Activated naive CD8-positive, alpha-beta T cell treated with anti-CD3 and anti-CD28 coated beads, Interleukin-2, amount 10 ng/mL, durations not matched to agents 7 days and 5 days (primary cell): ENCODE measurements around the gene ECHDC3. TPM values are rescaled to one million over a fixed set of nuclear protein-coding genes. Genes with fewer than 3 reads are reported as not detected.
A peak's percentile ranks its signal among the peaks of the same experiment; 100 is the strongest.

ENCODE experiments used
- ATAC-seq: fragments of 150-1000 bp; cut with Tn5 transposase; one replicate; pipeline ENCODE4 v1.10.0; 2021; ENCODE audit warnings: low read depth, moderate library complexity
- POLR2A ChIA-PET: fragments of 350-600 bp; sonication (Branson Sonifier 250); formaldehyde crosslinking; loops from one replicate; lab custom pipeline; 2021; ENCODE audit warnings: antibody characterized with exemption; lab: Charles Lee
- DNase-seq: peaks from one replicate; pipeline ENCODE4 v3.0.0; 2021
- H3K27ac Mint-ChIP-seq: one replicate; pipeline ENCODE4 v1.8.0; 2022; ENCODE audit warnings: mild to moderate bottlenecking, mixed read lengths
- H3K27me3 Mint-ChIP-seq: one replicate; pipeline ENCODE4 v1.8.0; 2022; ENCODE audit warnings: mild to moderate bottlenecking, moderate library complexity, mixed read lengths
- H3K36me3 Mint-ChIP-seq: one replicate; pipeline ENCODE4 v1.8.0; 2021; ENCODE audit warnings: mild to moderate bottlenecking, mixed read lengths
- H3K4me1 Mint-ChIP-seq: one replicate; pipeline ENCODE4 v1.8.0; 2021; ENCODE audit warnings: mixed read lengths
- H3K4me3 Mint-ChIP-seq: one replicate; pipeline ENCODE4 v1.8.0; 2022; ENCODE audit warnings: mild to moderate bottlenecking, moderate library complexity, mixed read lengths
- H3K9me3 Mint-ChIP-seq: one replicate; pipeline ENCODE4 v1.8.0; 2021; ENCODE audit warnings: mixed read lengths
- total RNA-seq, 2 experiments: library from RNA; stranded (reverse); gene quantifications; one replicate each; pipeline ENCODE4 v1.2.3, GENCODE V29; 2021

The ECHDC3 gene
- total RNA-seq, 2 experiments from 2014 or later = 1.2 to 1.6 TPM

DNA sequence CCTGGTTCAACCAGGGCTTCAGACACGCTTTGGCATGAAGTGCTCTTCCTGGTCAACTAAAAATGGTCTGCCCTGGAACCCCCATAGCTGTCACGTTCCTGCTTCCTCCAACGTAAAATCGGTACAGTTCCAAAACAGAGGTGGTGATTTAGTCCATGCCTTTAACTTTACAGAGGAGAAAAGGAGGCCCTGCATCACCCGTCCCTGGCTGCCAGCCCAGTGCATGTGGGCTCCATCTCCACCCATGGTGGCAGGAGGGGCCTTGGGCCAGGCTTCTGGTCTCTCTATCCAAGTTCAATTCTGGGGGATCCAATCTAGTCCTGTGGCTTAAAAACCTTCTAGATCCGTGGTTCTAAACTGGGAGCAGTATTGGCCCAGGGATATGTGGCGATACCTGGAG, 18.7 kb downstream of the ECHDC3 start:
- Mint-ChIP-seq H3K36me3 (no peaks in the 10 kb centered on the region), H3K27me3 (no peaks in the 10 kb centered on the region), H3K4me3 (no peak overlapping the region), H3K4me1 (peaks cover 6% of the 10 kb centered on the region), H3K9me3 (no peaks in the 10 kb centered on the region), H3K27ac (no peak overlapping the region)
- DNase-seq (no peak), ATAC-seq (no peak)
- POLR2A ChIA-PET = no interaction called here

- ATAC-seq (no peak), DNase-seq (no peak)
- Mint-ChIP-seq H3K9me3 (no peaks in the 10 kb centered on the region), H3K4me1 (peaks cover 6% of the 10 kb centered on the region), H3K36me3 (no peaks in the 10 kb centered on the region), H3K27me3 (no peaks in the 10 kb centered on the region), H3K27ac (no peak overlapping the region), H3K4me3 (no peak overlapping the region)
- POLR2A ChIA-PET = no interaction called here
Measured at GRCh38 chr10:11761431-11761830, 19.2 kb downstream of the ECHDC3 start.

DNA sequence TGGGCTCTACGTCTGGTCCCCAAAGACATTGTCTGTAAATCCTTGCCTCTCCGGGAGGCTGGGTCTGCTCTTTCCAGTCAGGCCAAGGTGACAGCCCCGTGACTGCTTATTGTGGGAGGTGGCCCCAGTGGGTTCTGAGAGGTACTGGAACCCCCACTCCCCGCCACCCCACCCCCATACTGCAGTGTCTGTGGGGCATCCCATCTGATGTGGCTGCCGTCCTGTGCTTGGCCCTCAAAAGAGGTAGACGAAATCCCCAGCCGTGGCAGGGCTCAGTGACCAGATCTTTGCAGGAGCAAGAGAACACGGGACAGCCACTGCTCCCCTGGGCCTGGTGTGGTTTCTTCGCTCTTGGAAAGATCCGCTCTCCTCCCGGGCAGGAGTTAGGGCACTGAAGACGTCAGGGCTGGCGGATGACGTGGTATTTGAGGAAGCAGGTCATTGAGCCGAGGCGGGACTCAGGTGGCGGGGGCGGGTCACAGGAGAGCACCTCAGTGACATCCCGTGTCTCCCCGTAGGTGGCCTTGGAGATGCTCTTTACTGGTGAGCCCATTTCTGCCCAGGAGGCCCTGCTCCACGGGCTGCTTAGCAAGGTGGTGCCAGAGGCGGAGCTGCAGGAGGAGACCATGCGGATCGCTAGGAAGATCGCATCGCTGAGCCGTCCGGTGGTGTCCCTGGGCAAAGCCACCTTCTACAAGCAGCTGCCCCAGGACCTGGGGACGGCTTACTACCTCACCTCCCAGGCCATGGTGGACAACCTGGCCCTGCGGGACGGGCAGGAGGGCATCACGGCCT, 20.7 kb downstream of the ECHDC3 start:
- Mint-ChIP-seq H3K36me3 (no peaks in the 10 kb centered on the region), H3K4me3 (no peak overlapping the region)

GRCh38 chr10:11763501-11763861, 21.3 kb downstream of the ECHDC3 start:
- ATAC-seq (no peak), DNase-seq (no peak)
- H3K27me3 Mint-ChIP-seq = no peaks in the 10 kb centered on the region
- H3K4me1 Mint-ChIP-seq = no peaks in the 10 kb centered on the region
- H3K27ac Mint-ChIP-seq = no peak overlapping the region
- POLR2A ChIA-PET = no interaction called here
- no peaks in the 10 kb centered on the region for H3K9me3 Mint-ChIP-seq
- H3K4me3 Mint-ChIP-seq = no peak overlapping the region
- H3K36me3 Mint-ChIP-seq = no peaks in the 10 kb centered on the region

More for the DNA sequence above, 20.7 kb downstream of the ECHDC3 start:
- POLR2A ChIA-PET = no interaction called here
- ATAC-seq (no peak), DNase-seq (no peak)
- H3K4me1 Mint-ChIP-seq = peaks cover 1% of the 10 kb centered on the region
- no peaks in the 10 kb centered on the region for H3K27me3 Mint-ChIP-seq
- no peaks in the 10 kb centered on the region for H3K9me3 Mint-ChIP-seq
- no peak overlapping the region for H3K27ac Mint-ChIP-seq

GRCh38 chr10:11765141-11765540, 23.0 kb downstream of the ECHDC3 start:
- POLR2A ChIA-PET = no interaction called here
- H3K4me1 Mint-ChIP-seq = no peaks in the 10 kb centered on the region
- no peak for ATAC-seq
- peaks cover 5% of the 10 kb centered on the region for H3K27me3 Mint-ChIP-seq
- no peak overlapping the region for H3K4me3 Mint-ChIP-seq
- no peaks in the 10 kb centered on the region for H3K9me3 Mint-ChIP-seq
- H3K36me3 Mint-ChIP-seq = no peaks in the 10 kb centered on the region
- no peak for DNase-seq
- H3K27ac Mint-ChIP-seq = no peak overlapping the region

DNA sequence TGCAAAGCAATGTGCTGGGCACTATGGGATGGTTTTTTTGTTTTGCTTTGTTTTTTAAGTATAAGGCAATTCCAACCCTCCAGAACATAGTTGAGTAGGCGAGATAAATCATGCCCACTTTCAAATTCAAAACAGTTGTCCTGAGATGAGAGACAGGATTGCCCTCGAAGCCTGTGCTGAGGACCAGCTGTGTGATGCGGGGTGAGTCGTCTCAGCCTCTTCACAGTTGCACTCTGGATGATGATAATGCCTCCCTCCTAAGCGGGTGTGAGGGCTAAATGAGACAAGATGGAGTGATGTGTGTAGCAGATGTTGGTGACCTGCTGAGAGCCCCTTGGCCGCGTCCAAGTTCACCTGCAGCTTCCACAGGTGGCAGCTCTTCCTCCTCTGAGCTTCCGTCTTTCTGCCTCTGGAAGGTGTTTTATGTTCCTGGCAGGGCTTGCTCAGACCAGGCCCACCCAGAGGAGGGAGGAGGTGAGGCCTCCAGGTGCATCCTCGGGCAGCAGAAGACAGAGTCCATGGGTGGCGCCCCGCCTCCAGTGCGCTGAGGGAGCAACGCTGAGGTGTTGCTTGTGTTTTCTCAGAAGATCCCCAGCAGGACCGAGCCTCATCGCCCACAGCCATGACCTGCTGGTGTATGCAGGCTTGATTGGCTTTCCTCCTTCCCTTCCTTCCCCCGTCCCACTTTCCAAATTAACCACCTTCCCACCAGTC, 30.6 kb downstream of the ECHDC3 start:
- no peak for ATAC-seq
- H3K4me3 Mint-ChIP-seq = no peak overlapping the region
- no peaks in the 10 kb centered on the region for H3K9me3 Mint-ChIP-seq
- POLR2A ChIA-PET = no interaction called here
- H3K27me3 Mint-ChIP-seq = peaks cover 10% of the 10 kb centered on the region
- H3K4me1 Mint-ChIP-seq = no peaks in the 10 kb centered on the region
- H3K36me3 Mint-ChIP-seq = no peaks in the 10 kb centered on the region
- DNase-seq = no peak
- no peak overlapping the region for H3K27ac Mint-ChIP-seq

- no peak overlapping the region for H3K4me3 Mint-ChIP-seq
- no peaks in the 10 kb centered on the region for H3K36me3 Mint-ChIP-seq
- no peaks in the 10 kb centered on the region for H3K9me3 Mint-ChIP-seq
- ATAC-seq (no peak), DNase-seq (no peak)
- POLR2A ChIA-PET = interaction anchor here (0.6 kb wide), 1 partner anchor 55 kb away, joined by 6 read pairs; no protein-coding TSS in a partner anchor
- H3K4me1 Mint-ChIP-seq = no peaks in the 10 kb centered on the region
- H3K27me3 Mint-ChIP-seq = peaks cover 10% of the 10 kb centered on the region
- H3K27ac Mint-ChIP-seq = no peak overlapping the region
Measured at GRCh38 chr10:11773761-11774441, 31.7 kb downstream of the ECHDC3 start.

DNA sequence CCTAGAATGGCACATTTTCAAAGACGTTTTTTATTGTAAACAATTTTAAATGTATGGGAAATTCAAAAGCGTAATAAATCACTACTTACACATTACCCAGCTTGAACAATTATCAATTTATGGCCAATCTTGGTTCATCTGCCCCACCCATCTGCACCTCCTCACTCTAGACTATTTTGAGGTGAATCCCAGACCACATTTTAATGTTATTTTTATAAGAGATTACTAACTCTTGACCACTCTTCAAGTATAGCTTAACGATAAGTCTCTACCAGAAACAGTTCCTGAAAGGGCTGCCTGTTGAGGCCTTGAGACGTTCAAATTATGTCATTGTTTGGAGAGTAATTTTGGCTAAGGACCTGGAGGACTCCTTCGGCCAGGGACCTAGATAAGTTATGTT, 33.2 kb downstream of the ECHDC3 start:
- POLR2A ChIA-PET = no interaction called here
- H3K27me3 Mint-ChIP-seq = peaks cover 8% of the 10 kb centered on the region
- no peak for DNase-seq
- H3K9me3 Mint-ChIP-seq = no peaks in the 10 kb centered on the region
- H3K4me1 Mint-ChIP-seq = no peaks in the 10 kb centered on the region
- H3K27ac Mint-ChIP-seq = no peak overlapping the region
- no peaks in the 10 kb centered on the region for H3K36me3 Mint-ChIP-seq
- no peak overlapping the region for H3K4me3 Mint-ChIP-seq
- no peak for ATAC-seq

- no peak for ATAC-seq
- H3K4me3 Mint-ChIP-seq = no peak overlapping the region
- H3K27ac Mint-ChIP-seq = no peak overlapping the region
- DNase-seq = no peak
- peaks cover 8% of the 10 kb centered on the region for H3K27me3 Mint-ChIP-seq
- no peaks in the 10 kb centered on the region for H3K36me3 Mint-ChIP-seq
- no peaks in the 10 kb centered on the region for H3K9me3 Mint-ChIP-seq
- no peaks in the 10 kb centered on the region for H3K4me1 Mint-ChIP-seq
- POLR2A ChIA-PET = no interaction called here
Measured at GRCh38 chr10:11776080-11776479, 33.9 kb downstream of the ECHDC3 start.

DNA sequence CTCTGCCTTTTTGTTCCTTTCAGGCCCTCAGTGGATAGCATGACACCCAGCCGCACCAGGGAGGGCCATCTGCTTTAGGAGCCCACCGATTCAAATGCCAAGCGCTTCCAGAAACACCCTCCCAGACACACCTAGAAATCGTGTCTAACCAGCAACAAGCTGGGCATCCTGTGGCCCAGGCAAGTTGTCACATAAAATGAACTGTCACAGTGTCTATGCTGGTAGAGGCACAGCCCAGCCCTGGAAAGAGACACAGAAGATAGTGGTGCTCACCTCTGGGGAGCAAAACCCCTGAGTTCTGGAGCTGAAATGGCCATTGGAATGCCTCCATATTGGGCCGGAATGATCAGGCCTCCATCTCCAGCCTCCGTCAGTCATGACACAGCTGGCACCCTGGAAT, 38.9 kb downstream of the ECHDC3 start:
- DNase-seq = no peak
- H3K4me3 Mint-ChIP-seq = no peak overlapping the region
- no peak for ATAC-seq
- no peak overlapping the region for H3K27ac Mint-ChIP-seq
- no peaks in the 10 kb centered on the region for H3K36me3 Mint-ChIP-seq
- H3K27me3 Mint-ChIP-seq = peaks cover 6% of the 10 kb centered on the region
- POLR2A ChIA-PET = no interaction called here
- H3K4me1 Mint-ChIP-seq = peaks cover 5% of the 10 kb centered on the region
- no peaks in the 10 kb centered on the region for H3K9me3 Mint-ChIP-seq

DNA sequence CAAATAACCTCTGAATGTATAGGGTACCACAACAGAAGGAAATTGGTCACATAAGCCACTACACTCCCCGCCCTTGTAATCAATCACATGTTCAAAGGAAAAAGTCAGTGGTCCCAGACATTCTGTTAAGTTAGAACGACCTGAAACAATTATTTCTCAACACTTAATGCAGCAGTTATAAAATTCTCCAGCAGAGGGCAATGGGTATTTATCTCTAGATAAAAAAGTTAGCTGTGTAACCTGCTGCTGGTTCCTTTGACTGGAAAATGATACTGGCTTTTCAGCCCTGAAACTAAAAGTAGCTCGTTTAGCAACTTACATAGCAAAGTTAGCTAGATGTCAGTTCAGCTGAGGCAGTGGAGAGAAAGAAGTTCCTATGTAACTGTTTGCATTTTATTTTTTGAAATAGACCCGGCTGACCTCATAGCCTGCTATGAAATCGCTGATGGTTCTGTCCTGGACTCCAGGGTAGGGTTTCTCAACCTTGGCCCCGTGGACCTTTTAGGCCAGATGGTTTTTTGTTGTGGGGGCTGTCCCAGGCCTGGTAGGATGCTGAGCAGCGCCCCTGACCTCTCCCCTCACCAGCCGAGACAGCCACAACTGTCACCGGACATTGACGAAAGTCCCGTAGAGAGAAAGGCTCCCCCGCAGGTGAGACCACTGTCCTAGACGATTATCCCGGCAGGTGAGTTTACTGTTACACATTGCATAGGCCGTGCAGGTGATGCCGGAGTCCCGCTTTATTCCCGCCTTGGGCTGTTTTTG, 40.8 kb downstream of the ECHDC3 start:
- Mint-ChIP-seq H3K4me1 (peaks cover 5% of the 10 kb centered on the region), H3K9me3 (no peaks in the 10 kb centered on the region), H3K4me3 (no peak overlapping the region), H3K36me3 (no peaks in the 10 kb centered on the region), H3K27ac (no peak overlapping the region), H3K27me3 (peaks cover 9% of the 10 kb centered on the region)
- no peak for DNase-seq
- POLR2A ChIA-PET = interaction anchor here (0.5 kb wide), 1 partner anchor 511 kb away, joined by 4 read pairs; no protein-coding TSS in a partner anchor
- ATAC-seq = peak; percentile 67

DNA sequence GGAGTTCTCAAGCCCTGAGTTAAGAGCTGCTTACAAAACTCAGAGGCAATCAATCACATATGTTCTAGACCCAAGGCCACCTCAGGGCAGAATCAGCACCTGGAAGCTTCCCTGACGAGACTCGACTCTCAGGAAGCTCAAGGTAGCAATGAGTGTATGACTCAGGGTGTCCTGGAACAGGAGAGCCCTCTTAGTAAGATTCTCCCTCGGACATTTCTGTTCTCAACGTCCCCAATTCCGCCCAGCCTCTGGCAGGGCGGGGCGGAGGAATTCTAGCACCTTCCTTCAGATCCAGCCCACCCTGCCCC, 41.3 kb downstream of the ECHDC3 start:
- H3K4me3 Mint-ChIP-seq = no peak overlapping the region
- peaks cover 5% of the 10 kb centered on the region for H3K4me1 Mint-ChIP-seq
- POLR2A ChIA-PET = no interaction called here
- H3K36me3 Mint-ChIP-seq = no peaks in the 10 kb centered on the region
- DNase-seq (no peak), ATAC-seq (no peak)
- peaks cover 11% of the 10 kb centered on the region for H3K27me3 Mint-ChIP-seq
- H3K27ac Mint-ChIP-seq = no peak overlapping the region
- no peaks in the 10 kb centered on the region for H3K9me3 Mint-ChIP-seq

GRCh38 chr10:11787374-11787773, 45.2 kb downstream of the ECHDC3 start:
- H3K36me3 Mint-ChIP-seq = no peaks in the 10 kb centered on the region
- ATAC-seq (no peak), DNase-seq (no peak)
- POLR2A ChIA-PET = no interaction called here
- H3K4me1 Mint-ChIP-seq = peaks cover 5% of the 10 kb centered on the region
- H3K9me3 Mint-ChIP-seq = no peaks in the 10 kb centered on the region
- H3K27me3 Mint-ChIP-seq = peaks cover 14% of the 10 kb centered on the region
- no peak overlapping the region for H3K27ac Mint-ChIP-seq
- H3K4me3 Mint-ChIP-seq = no peak overlapping the region
